ENCODE data around the gene ARF1. TPM values are rescaled to one million over a fixed set of nuclear protein-coding genes. Genes with fewer than 3 reads are reported as not detected.

Gene ARF1
- total RNA-seq, 1 experiment from 2014 or later = 395 TPM

DNA sequence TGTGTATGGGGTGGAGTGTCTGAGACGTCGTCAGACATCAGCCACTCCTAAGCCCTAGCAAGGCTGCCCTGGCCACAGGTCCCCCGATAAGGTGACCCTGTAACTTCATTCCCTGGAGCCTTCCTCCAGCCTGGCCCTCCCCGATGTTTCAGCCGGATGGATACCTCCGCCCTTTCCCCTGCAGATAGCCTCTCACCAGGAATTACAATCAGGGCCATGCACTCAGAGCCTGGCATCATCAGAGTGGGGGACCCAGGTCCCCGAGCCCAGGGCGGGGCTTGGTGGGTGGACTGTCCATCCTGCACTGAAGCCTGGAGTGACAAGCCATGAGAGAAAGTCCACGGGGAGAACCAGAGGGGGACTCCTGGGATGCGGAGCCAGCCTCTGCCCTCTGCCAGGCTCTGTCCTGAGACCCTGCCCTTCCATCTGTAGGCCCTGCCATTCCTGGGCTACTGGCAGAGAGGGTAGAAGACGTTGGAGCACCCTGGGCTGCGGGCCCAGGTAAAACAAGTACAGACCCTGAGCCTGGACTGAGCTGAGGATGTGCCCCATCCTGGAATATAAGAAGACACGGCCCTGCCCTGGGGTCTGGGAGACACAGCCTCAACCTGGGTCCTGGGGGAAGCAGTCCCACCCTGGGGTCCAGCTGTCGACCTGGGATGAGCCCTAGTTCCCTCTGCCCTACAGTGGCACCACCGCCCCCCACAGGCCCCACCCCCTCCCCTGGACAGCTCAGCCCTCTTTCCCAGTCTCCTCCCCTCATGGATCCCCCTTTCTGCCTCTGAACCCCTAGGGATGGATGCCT is 16.8 kb upstream of the ARF1 start:
- ChIA-PET POLR2A (ENCODE audit: low non-redundant PET) (no interaction called here), CTCF (no interaction called here)
- peaks cover 2% of the 10 kb centered on the region for H3K4me1 ChIP-seq (ENCODE audit: insufficient read depth, low read length, poor library complexity, severe bottlenecking)
- H3K27me3 ChIP-seq (replicated peaks; ENCODE audit: insufficient read depth, low read depth, low read length, poor library complexity) = peaks cover 38% of the 10 kb centered on the region
- H3K27ac ChIP-seq (ENCODE audit: low read depth, low read length, poor library complexity, severe bottlenecking) = no peak overlapping the region
- no peaks in the 10 kb centered on the region for H3K36me3 ChIP-seq (ENCODE audit: insufficient read depth, low read length, poor library complexity, severe bottlenecking)
- BruUV-seq (replicated peaks) = no TSS peak
- no peaks in the 10 kb centered on the region for H3K9me3 ChIP-seq (ENCODE audit: low read depth, low read length, poor library complexity, severe bottlenecking)
- intact Hi-C loops (cut with micrococcal nuclease; ENCODE audit: unreplicated experiment) = no loop called here
- no peak for DNase-seq (ENCODE audit: low spot score)
- TF ChIP-seq, protein P1, sequence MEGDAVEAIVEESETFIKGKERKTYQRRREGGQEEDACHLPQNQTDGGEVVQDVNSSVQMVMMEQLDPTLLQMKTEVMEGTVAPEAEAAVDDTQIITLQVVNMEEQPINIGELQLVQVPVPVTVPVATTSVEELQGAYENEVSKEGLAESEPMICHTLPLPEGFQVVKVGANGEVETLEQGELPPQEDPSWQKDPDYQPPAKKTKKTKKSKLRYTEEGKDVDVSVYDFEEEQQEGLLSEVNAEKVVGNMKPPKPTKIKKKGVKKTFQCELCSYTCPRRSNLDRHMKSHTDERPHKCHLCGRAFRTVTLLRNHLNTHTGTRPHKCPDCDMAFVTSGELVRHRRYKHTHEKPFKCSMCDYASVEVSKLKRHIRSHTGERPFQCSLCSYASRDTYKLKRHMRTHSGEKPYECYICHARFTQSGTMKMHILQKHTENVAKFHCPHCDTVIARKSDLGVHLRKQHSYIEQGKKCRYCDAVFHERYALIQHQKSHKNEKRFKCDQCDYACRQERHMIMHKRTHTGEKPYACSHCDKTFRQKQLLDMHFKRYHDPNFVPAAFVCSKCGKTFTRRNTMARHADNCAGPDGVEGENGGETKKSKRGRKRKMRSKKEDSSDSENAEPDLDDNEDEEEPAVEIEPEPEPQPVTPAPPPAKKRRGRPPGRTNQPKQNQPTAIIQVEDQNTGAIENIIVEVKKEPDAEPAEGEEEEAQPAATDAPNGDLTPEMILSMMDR (conservative IDR thresholded peaks at IDR 0.05; ENCODE audit: low read depth, low read length) = no peak
- no peak for TF ChIP-seq EZH2 (IDR thresholded peaks at IDR 0.05; ENCODE audit: borderline replicate concordance, low read depth, low read length, poor library complexity, severe bottlenecking)
- no peak overlapping the region for H3K4me3 ChIP-seq (ENCODE audit: low read depth, low read length, poor library complexity, severe bottlenecking)

- BruUV-seq (replicated peaks) = no TSS peak
- Histone ChIP-seq H3K27ac (ENCODE audit: low read depth, low read length, poor library complexity, severe bottlenecking) (no peak overlapping the region), H3K27me3 (replicated peaks; ENCODE audit: insufficient read depth, low read depth, low read length, poor library complexity) (peaks cover 41% of the 10 kb centered on the region), H3K36me3 (ENCODE audit: insufficient read depth, low read length, poor library complexity, severe bottlenecking) (no peaks in the 10 kb centered on the region), H3K4me1 (ENCODE audit: insufficient read depth, low read length, poor library complexity, severe bottlenecking) (no peaks in the 10 kb centered on the region), H3K4me3 (ENCODE audit: low read depth, low read length, poor library complexity, severe bottlenecking) (no peak overlapping the region), H3K9me3 (ENCODE audit: low read depth, low read length, poor library complexity, severe bottlenecking) (no peaks in the 10 kb centered on the region)
- ChIA-PET CTCF (no interaction called here), POLR2A (ENCODE audit: low non-redundant PET) (no interaction called here)
- DNase-seq (ENCODE audit: low spot score) = no peak
- TF ChIP-seq, protein P1 (conservative IDR thresholded peaks at IDR 0.05; ENCODE audit: low read depth, low read length) = no peak
- no peak for TF ChIP-seq EZH2 (IDR thresholded peaks at IDR 0.05; ENCODE audit: borderline replicate concordance, low read depth, low read length, poor library complexity, severe bottlenecking)
- intact Hi-C loops (cut with micrococcal nuclease; ENCODE audit: unreplicated experiment) = no loop called here
These were observed 16.1 kb upstream of the ARF1 start for GRCh38 chr1:228066416-228066815.

GRCh38 chr1:228066891-228067654 is 15.4 kb upstream of the ARF1 start:
- BruUV-seq (replicated peaks) = no TSS peak
- DNase-seq (ENCODE audit: low spot score) = no peak
- Histone ChIP-seq H3K9me3 (ENCODE audit: low read depth, low read length, poor library complexity, severe bottlenecking) (no peaks in the 10 kb centered on the region), H3K27ac (ENCODE audit: low read depth, low read length, poor library complexity, severe bottlenecking) (no peak overlapping the region), H3K27me3 (replicated peaks; ENCODE audit: insufficient read depth, low read depth, low read length, poor library complexity) (peaks cover 44% of the 10 kb centered on the region), H3K36me3 (ENCODE audit: insufficient read depth, low read length, poor library complexity, severe bottlenecking) (no peaks in the 10 kb centered on the region), H3K4me1 (ENCODE audit: insufficient read depth, low read length, poor library complexity, severe bottlenecking) (no peaks in the 10 kb centered on the region), H3K4me3 (ENCODE audit: low read depth, low read length, poor library complexity, severe bottlenecking) (no peak overlapping the region)
- CTCF ChIA-PET = no interaction called here
- intact Hi-C loops (cut with micrococcal nuclease; ENCODE audit: unreplicated experiment) = no loop called here
- TF ChIP-seq, protein P1 (conservative IDR thresholded peaks at IDR 0.05; ENCODE audit: low read depth, low read length) = no peak
- TF ChIP-seq EZH2 (IDR thresholded peaks at IDR 0.05; ENCODE audit: borderline replicate concordance, low read depth, low read length, poor library complexity, severe bottlenecking) = no peak
- POLR2A ChIA-PET (ENCODE audit: low non-redundant PET) = no interaction called here
